SU-DHL-6 (cell line): Measurements from ENCODE around the gene NRP2.

Experiments used
- H2AFZ ChIP-seq: fragments of 200-600 bp; sonication (generic); 2 replicates; pipeline ENCODE4 v1.6.1; 2014; ENCODE audit warnings: low read depth, mild to moderate bottlenecking, moderate library complexity, mixed read lengths, antibody characterized with exemption, low read length; ENCODE audit not compliant: severe bottlenecking
- H3F3A ChIP-seq: fragments of 200-600 bp; shearing (Covaris generic); 2 replicates; pipeline ENCODE4 v1.6.0; 2016; ENCODE audit warnings: antibody characterized with exemption, mild to moderate bottlenecking; ENCODE audit not compliant: insufficient read depth
- H3K27ac ChIP-seq: fragments of 200-600 bp; sonication (generic); 2 replicates; pipeline ENCODE4 v1.5.1; 2016; ENCODE audit warnings: low read depth, mild to moderate bottlenecking, low read length, moderate library complexity, mixed read lengths
- H3K27me3 ChIP-seq: fragments of 200-600 bp; sonication (generic), shearing (Covaris generic); 2 replicates; pipeline ENCODE4 v1.6.0; 2014; ENCODE audit warnings: mild to moderate bottlenecking, low read length
- H3K36me3 ChIP-seq: fragments of 200-600 bp; sonication (generic); 2 replicates; pipeline ENCODE4 v1.6.1; 2014; ENCODE audit warnings: mild to moderate bottlenecking, low read length, mixed read lengths
- H3K4me2 ChIP-seq: fragments of 300-600, 200-600 bp; shearing (Covaris generic), sonication (generic); 2 replicates; pipeline ENCODE4 v1.6.0; 2014; ENCODE audit warnings: low read length, low read depth, mild to moderate bottlenecking; ENCODE audit not compliant: poor library complexity, severe bottlenecking
- H3K4me3 ChIP-seq: fragments of 200-600 bp; sonication (generic); 2 replicates; pipeline ENCODE4 v1.5.1; 2014; ENCODE audit warnings: antibody characterized with exemption, low read length, mild to moderate bottlenecking, mixed read lengths; ENCODE audit not compliant: insufficient read depth, poor library complexity, severe bottlenecking
- H3K79me2 ChIP-seq: fragments of 200-600 bp; sonication (generic); 2 replicates; pipeline ENCODE4 v1.6.1; 2014; ENCODE audit warnings: mild to moderate bottlenecking, low read length, moderate library complexity; ENCODE audit not compliant: insufficient read depth
- H3K9ac ChIP-seq: fragments of 200-600 bp; sonication (generic); 2 replicates; pipeline ENCODE4 v1.7.0; 2014; ENCODE audit warnings: mild to moderate bottlenecking, low read length
- H3K9me2 ChIP-seq: fragments of 200-600 bp; sonication (generic); replicated peaks from 2 replicates; pipeline ENCODE4 v1.6.1; 2014; ENCODE audit warnings: low read length; ENCODE audit not compliant: insufficient read depth
- H3K9me3 ChIP-seq: fragments of 200-600 bp; sonication (generic); 2 replicates; pipeline ENCODE4 v1.6.1; 2014; ENCODE audit warnings: low read length, mixed read lengths; ENCODE audit not compliant: insufficient read depth
- H4K20me1 ChIP-seq: fragments of 200-600 bp; sonication (generic); 2 replicates; pipeline ENCODE4 v1.6.1; 2014; ENCODE audit warnings: low read depth, mild to moderate bottlenecking, antibody characterized with exemption, low read length, moderate library complexity, mixed read lengths
- EZH2phosphoT487 ChIP-seq: fragments of 200-600 bp; sonication (generic), shearing (Covaris generic); conservative IDR thresholded peaks from 2 replicates; pipeline ENCODE4 v1.6.1; 2018; ENCODE audit warnings: mild to moderate bottlenecking, antibody characterized with exemption, low read length, moderate library complexity, mixed read lengths
- TF ChIP-seq, protein P1 (sequence below): fragments of 200-600 bp; sonication (generic); IDR thresholded peaks from one replicate; pipeline ENCODE4 v1.5.1; 2017; ENCODE audit warnings: antibody characterized with exemption, mild to moderate bottlenecking, low read length, moderate library complexity; ENCODE audit not compliant: insufficient read depth, poor library complexity, severe bottlenecking

NRP2 gene

DNA sequence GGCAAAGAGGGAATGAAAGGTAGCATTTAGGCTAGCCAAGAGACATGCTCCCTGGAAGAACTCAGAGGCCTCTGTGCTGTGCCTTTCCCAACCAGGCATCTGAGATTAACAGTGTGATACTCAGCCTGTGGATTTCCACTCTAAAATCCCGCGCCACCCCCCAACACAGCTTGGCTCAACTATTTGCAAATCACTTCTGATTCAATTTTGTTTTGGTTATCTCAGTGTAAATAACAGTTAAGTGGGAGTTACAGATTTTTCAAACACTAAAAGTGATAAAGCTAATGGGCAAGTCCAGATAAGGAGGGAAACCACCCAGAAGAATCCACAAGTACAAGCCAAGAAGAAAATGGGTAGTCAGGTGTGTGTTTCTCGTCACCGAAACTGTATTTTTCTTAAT lies 1.4 kb upstream of the NRP2 start:
- Histone ChIP-seq H3K27me3 (0 out of 2 replicates have a peak, but pooled peaks cover 3% of the 10 kb centered on the region), H3K4me2 (no peak overlapping the region), H3K4me3 (no peak overlapping the region), H3K27ac (no peak overlapping the region), H3K9me2 (no peaks in the 10 kb centered on the region), H2AFZ (no peak overlapping the region), H4K20me1 (no peaks in the 10 kb centered on the region), H3K9me3 (no peaks in the 10 kb centered on the region), H3K9ac (no peak overlapping the region), H3K79me2 (no peaks in the 10 kb centered on the region), H3K36me3 (no peaks in the 10 kb centered on the region), H3F3A (peaks cover 8% of the 10 kb centered on the region)
- TF ChIP-seq, protein P1, sequence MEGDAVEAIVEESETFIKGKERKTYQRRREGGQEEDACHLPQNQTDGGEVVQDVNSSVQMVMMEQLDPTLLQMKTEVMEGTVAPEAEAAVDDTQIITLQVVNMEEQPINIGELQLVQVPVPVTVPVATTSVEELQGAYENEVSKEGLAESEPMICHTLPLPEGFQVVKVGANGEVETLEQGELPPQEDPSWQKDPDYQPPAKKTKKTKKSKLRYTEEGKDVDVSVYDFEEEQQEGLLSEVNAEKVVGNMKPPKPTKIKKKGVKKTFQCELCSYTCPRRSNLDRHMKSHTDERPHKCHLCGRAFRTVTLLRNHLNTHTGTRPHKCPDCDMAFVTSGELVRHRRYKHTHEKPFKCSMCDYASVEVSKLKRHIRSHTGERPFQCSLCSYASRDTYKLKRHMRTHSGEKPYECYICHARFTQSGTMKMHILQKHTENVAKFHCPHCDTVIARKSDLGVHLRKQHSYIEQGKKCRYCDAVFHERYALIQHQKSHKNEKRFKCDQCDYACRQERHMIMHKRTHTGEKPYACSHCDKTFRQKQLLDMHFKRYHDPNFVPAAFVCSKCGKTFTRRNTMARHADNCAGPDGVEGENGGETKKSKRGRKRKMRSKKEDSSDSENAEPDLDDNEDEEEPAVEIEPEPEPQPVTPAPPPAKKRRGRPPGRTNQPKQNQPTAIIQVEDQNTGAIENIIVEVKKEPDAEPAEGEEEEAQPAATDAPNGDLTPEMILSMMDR, result no peak
- no peak for TF ChIP-seq EZH2phosphoT487

DNA sequence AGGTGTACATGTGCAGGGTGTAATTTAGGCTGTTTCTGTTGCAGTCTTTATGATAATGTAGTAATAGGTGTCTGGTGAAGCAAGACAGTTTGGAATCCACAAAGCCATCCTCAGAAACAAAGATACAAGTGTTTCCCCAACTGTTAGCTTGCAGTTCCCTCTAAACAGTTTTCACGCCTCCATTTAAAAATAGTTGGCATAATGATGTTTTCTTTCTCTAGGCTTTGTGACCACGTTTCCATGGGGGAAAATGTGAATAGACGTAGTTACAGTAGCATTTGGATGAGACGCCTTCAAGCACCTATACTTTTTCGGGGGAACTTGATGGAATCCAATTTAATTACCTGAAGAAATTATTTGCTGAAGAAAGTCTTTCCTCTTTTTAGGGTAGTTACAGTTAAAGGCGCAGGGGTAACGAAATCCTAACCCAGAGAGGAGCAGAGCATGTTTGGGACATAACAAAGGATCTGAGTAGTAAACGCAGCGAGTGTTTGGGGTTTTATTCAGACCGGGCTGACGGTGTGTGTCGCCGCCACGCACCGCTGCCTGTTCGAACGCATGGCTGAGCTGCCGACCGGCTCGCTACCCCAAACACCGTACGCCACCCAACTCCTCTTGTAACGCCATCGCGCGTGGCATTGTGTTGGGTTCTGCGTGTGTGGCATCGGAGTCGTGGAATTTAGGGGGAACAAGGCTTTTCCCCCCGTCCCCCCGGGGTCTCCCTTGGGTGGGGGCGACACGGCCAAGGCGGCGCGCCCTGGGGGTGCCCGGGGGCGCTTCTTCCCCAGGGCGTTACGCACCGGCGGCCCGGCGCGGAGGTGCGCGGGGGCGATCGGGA lies 681 bp upstream of the NRP2 start:
- Histone ChIP-seq H3K27ac (no peak overlapping the region), H3K9me2 (no peaks in the 10 kb centered on the region), H4K20me1 (no peaks in the 10 kb centered on the region), H2AFZ (peak overlapping the region; percentile 87), H3K4me2 (peak overlapping the region; percentile 97), H3K36me3 (no peaks in the 10 kb centered on the region), H3K9me3 (no peaks in the 10 kb centered on the region), H3K79me2 (no peaks in the 10 kb centered on the region), H3F3A (peaks cover 8% of the 10 kb centered on the region), H3K9ac (peak overlapping the region; percentile 74), H3K4me3 (peak overlapping the region; percentile 72), H3K27me3 (0 out of 2 replicates have a peak, but pooled peaks cover 3% of the 10 kb centered on the region)
- TF ChIP-seq, protein P1, result no peak
- no peak for TF ChIP-seq EZH2phosphoT487

DNA sequence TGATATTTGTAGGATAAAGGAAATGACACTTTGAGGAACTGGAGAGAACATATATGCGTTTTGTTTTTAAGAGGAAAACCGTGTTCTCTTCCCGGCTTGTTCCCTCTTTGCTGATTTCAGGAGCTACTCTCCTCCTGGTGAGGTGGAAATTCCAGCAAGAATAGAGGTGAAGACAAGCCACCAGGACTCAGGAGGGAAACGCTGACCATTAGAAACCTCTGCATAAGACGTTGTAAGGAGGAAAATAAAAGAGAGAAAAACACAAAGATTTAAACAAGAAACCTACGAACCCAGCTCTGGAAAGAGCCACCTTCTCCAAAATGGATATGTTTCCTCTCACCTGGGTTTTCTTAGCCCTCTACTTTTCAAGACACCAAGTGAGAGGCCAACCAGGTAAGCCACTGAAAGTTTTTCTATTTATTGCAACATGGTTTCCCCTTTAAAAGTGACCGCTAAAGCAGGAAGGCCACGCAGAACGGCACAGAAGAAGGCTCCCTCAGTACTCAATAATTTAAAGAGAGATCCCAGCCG lies 735 bp downstream of the NRP2 start:
- Histone ChIP-seq H2AFZ (peak overlapping the region; percentile 87), H3K27me3 (0 out of 2 replicates have a peak, but pooled peaks cover under 1% of the 10 kb centered on the region), H3K4me3 (peak overlapping the region; percentile 72), H3K79me2 (no peaks in the 10 kb centered on the region), H3K9me2 (no peaks in the 10 kb centered on the region), H3F3A (peaks cover 8% of the 10 kb centered on the region), H3K4me2 (peak overlapping the region; percentile 97), H3K36me3 (no peaks in the 10 kb centered on the region), H3K9ac (peak overlapping the region; percentile 74), H4K20me1 (no peaks in the 10 kb centered on the region), H3K9me3 (no peaks in the 10 kb centered on the region), H3K27ac (peak overlapping the region; percentile 48; the same call in 1 of the 2 replicates)
- TF ChIP-seq, protein P1, result no peak
- no peak for TF ChIP-seq EZH2phosphoT487
